Measurements from ENCODE around the gene HNRNPLL.
A peak's percentile ranks its signal among the peaks of the same experiment; 100 is the strongest.

The HNRNPLL gene

GRCh38 chr2:38598991-38599295, 3.8 kb downstream of the HNRNPLL start:
- Histone ChIP-seq H3K27ac (peak overlapping the region in 10 of 21 experiments; percentile 1 to 99 (median 36)), H3K4me3 (peak overlapping the region in 1 of 7 experiments; percentile 4)

DNA sequence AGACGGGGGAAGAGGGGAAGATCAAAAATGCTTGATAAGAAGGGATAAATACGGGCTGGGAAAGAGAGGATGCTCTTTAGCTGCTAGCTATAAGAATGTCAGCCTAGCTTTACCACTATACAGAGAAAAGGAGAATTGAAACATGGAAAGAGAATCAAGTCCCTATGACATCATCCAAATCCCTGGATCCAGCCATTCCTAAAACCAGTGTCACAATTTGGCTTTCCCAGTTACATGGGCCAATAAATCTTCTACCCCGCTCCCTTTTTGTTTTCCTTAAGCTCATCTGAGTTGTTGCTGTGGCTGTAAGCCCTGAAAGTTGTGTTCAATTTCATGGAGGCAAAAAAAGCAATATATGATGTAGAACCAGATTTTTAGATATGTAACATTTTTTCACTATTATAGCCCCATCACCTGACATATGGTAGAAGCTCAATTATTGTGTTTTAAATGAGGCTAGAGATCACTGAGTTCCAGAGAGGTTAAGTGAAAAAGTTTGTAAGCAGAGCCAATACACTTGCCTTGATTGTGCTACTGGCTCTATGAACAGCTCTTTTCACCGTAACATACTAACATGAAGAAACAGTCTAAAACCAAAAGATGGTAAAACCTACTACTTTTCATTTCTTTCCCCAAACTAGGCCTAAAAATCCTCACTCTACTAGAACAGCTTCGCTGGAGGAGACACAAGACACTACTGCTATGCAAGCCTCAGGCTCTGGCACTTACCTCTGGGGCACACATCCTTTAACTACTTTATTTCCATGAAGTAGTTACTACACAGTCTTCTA, 4.3 kb downstream of the HNRNPLL start:
- Histone ChIP-seq H3K4me3 (peak overlapping the region in 2 of 7 experiments; percentile 1 to 4), H3K27ac (peak overlapping the region in 10 of 21 experiments; percentile 1 to 99 (median 36))

DNA sequence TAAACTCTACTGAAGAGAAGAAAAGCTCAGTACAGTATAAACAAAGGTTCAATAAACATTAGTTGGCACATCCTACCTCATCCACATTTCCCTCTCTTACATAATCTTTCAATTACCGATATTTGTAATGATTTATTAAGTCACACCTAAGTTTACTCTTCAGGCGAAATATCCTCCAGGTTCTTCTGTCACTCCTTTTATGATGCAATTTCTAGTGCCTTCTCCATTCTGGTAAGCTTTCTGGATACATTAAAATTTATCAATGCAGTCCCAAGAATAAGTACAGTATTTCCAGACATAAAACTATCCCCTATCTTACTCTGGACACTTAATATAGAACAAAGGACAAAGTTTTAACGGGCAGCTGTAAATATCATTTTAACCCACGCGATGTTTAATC, 5.6 kb downstream of the HNRNPLL start:
- Histone ChIP-seq H3K4me3 (no peak overlapping the region), H3K27ac (peak overlapping the region in 5 of 21 experiments; percentile 16 to 99 (median 35))

DNA sequence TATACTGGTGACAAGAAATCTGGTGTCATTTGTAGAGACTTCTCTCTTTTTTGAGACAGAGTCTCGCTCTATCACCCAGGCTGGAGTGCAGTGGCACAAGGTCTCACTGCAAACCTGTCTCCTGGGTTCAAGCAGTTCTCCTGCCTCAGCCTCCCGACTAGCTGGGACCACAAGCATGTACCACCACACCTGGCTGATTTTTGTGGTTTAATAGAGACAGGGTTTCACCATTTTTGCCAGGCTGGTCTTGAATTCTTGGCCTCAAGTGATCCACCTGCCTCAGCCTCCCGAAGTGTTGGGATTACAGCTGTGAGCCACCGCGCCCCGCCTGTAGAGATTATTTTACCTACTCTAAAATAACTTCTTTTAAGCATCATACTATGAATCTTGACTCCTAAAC, 6.5 kb downstream of the HNRNPLL start:
- Histone ChIP-seq H3K27ac (peak overlapping the region in 5 of 21 experiments; percentile 5 to 99 (median 27)), H3K4me3 (no peak overlapping the region)

- H3K4me3 ChIP-seq: no peak overlapping the region
- peak overlapping the region in 4 of 21 experiments; percentile 15 to 63 (median 36) for H3K27ac ChIP-seq
Measured at GRCh38 chr2:38592951-38593350, 9.8 kb downstream of the HNRNPLL start.

GRCh38 chr2:38591152-38591551, 11.6 kb downstream of the HNRNPLL start:
- peak overlapping the region in 1 of 21 experiments; percentile 63 for H3K27ac ChIP-seq

GRCh38 chr2:38590053-38590452, 12.7 kb downstream of the HNRNPLL start:
- H3K4me3 ChIP-seq: no peak overlapping the region
- H3K27ac ChIP-seq: peak overlapping the region in 1 of 21 experiments; percentile 63

More at GRCh38 chr2:38591152-38591551, 11.6 kb downstream of the HNRNPLL start:
- no peak overlapping the region for H3K4me3 ChIP-seq

DNA sequence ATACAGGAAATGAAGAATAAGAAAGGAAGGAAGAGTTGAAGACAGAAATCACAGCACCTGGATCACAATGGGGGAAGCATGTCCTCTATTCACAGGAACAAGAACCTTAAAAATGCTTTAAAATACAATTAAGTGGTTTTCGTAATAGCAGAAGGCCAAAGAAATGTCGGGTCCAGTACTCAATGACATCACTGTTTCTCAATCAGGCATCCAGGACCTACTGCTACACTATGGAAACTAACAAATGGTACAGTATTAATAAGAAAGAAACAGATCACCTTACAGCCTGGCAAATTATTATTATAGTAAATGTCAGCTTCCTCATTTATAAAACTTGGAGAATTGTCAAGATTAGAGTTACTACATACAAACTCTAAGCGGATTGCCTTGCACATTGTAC, 15.8 kb downstream of the HNRNPLL start:
- Histone ChIP-seq H3K4me3 (no peak overlapping the region), H3K27ac (no peak overlapping the region)

DNA sequence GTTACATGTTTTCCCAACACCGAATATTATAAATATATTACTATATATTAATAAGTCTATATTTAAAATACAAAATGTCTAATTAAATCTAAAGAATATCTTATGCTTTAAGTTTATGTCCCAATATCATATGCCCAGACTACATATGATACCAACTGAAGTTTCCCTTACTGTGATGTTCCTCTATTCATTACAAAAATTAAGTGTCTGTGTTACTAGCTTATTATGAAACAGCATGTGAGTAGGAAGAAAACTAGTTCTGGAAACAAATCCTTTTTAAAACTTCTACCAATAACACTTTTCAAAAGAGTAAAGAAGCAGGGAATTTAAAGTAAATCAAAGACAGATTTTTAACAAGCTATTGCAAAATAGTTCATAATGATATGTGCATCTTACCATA, 17.8 kb downstream of the HNRNPLL start:
- H3K4me3 ChIP-seq: no peak overlapping the region
- H3K27ac ChIP-seq: no peak overlapping the region

DNA sequence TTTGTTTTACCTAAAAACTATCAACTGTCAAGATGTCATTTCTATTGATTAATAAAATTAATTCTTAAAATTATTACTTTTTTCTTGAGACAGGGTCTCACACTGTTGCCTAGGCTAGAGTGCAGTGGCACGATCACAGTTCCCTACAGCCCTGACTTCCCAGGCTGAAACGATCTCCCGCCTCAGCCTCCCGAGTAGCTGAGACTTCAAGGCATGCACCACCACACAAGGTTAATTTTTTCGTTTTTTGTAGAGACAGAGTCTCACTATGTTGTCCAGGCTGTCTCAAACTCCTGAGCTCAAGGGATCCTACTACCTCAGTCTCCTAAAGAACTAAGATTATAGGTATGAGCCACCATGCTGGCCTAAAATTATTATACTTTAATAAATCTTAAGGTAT, 18.7 kb downstream of the HNRNPLL start:
- no peak overlapping the region for H3K4me3 ChIP-seq
- H3K27ac ChIP-seq: no peak overlapping the region

DNA sequence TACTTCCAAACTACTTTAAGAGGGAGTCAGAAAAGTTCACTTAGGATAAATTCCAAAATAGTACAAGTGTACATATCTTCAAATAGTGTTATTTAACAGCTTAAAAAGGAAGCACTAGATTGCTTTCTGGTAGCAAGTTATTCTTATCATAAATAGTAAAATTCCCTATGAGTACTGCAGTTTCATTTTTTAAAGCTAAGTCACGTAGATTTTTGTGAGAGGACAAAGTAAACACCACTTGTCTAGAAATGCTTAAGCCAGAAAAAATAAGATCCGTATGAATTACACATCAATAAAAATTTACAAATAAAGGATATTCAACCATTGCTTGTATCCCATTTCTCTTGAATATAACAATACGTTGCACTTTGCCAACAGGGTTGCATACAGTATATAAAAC, 19.2 kb downstream of the HNRNPLL start:
- Histone ChIP-seq H3K4me3 (no peak overlapping the region), H3K27ac (no peak overlapping the region)

DNA sequence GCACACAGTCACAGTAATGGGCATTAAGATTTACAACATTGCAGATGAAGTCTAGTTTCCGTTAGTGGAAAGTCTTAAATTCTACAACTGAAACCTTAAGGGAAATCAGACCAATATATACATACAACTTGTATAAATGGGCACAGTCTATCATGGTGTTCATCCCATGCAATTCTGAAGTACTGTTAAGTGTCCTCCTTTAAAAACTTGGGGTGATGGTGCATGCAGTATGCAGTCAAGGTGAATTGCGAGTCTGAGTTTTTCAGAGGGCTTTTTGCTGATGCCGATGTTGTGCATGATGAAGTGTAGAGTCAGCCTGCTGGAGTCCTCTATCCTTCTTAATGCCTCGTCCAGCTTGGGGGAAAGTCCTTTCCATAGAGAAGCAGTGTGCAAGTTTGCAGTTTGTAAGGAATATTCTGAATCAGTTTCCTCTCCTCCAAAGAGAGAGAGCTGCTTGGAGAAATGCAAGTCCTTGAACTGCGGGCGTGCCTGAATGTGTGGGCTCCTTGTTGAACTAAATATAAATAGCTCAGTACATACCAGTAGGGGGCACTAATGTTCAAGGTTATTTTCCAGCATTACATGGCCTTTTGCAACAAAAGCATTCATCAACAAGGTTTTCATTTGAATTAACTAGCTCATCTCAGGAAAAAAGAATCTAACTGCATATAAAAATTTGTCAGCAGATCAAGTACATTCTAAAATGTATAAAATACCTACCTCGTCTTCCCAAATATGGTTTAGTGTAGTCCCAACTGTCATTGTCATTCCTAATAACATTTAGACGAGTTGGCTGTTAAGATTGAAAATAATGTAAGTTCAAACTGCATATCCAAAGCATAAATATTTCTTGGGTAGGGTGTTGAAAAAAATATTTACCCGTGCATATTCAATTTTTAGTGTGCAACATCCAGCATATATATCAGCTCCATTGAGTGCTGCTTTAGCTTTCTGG, 21.3 kb downstream of the HNRNPLL start:
- H3K27ac ChIP-seq: no peak overlapping the region
- no peak overlapping the region for H3K4me3 ChIP-seq

- Histone ChIP-seq H3K27ac (no peak overlapping the region), H3K4me3 (no peak overlapping the region)
Measured at GRCh38 chr2:38580115-38580636, 22.6 kb downstream of the HNRNPLL start.

- H3K4me3 ChIP-seq: no peak overlapping the region
- H3K27ac ChIP-seq: no peak overlapping the region
Measured at GRCh38 chr2:38578832-38579231, 23.9 kb downstream of the HNRNPLL start.

- no peak overlapping the region for H3K4me3 ChIP-seq
- H3K27ac ChIP-seq: peak overlapping the region in 2 of 21 experiments; percentile 1 to 9
Measured at GRCh38 chr2:38574278-38574677, 28.4 kb downstream of the HNRNPLL start.

- peak overlapping the region in 1 of 21 experiments; percentile 29 for H3K27ac ChIP-seq
- no peak overlapping the region for H3K4me3 ChIP-seq
Measured at GRCh38 chr2:38572167-38572566, 30.6 kb downstream of the HNRNPLL start.

DNA sequence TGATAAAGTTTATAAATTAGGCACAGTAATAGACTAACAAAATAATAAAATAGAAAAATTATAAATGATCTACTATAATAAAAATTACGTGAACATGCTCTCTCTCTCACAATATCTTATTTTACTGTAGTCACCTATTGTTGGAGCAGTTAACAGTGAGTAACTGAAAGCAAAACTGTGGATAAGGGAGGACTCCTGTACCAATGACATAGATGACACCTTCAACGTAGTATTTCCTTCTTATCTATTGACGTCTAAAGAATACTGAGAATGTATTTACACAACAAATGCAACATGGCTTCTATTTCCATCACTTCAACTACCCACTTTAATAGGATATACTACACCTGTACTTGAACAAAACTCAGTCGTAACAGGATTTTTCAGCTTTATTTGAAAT, 31.5 kb downstream of the HNRNPLL start:
- no peak overlapping the region for H3K4me3 ChIP-seq
- H3K27ac ChIP-seq: no peak overlapping the region

GRCh38 chr2:38568724-38569436, 33.8 kb downstream of the HNRNPLL start:
- no peak overlapping the region for H3K27ac ChIP-seq

GRCh38 chr2:38565333-38565732, 37.4 kb downstream of the HNRNPLL start:
- Histone ChIP-seq H3K4me3 (no peak overlapping the region), H3K27ac (no peak overlapping the region)

More at GRCh38 chr2:38568724-38569436, 33.8 kb downstream of the HNRNPLL start:
- H3K4me3 ChIP-seq: no peak overlapping the region

- no peak overlapping the region for H3K4me3 ChIP-seq
- no peak overlapping the region for H3K27ac ChIP-seq
Measured at GRCh38 chr2:38561691-38562090, 41.0 kb downstream of the HNRNPLL start.

Measured in skin epidermis (tissue), 12 donors.